Left cardiac atrium (tissue), 4 donors: ENCODE results near the gene LRIT1. TPM values are rescaled to one million over a fixed set of nuclear protein-coding genes. Genes with fewer than 3 reads are reported as not detected.

ENCODE experiments used
- ATAC-seq, 2 donors: fragments of 200-7000 bp; cut with Tn5 transposase; one replicate each; pipeline ENCODE4 v1.9.1; 2020; ENCODE audit warnings: mild to moderate bottlenecking in 2 of 2, moderate library complexity in 2 of 2
- DNase-seq: peaks from one replicate; pipeline ENCODE4 v3.0.0-alpha.2; 2020
- intact Hi-C, 2 donors: fragments of 100-400 bp; cut with DNase I; formaldehyde crosslinking; loops; one replicate each; pipeline versions ENCODE4 v1.14.1 to v1.15.1; 2022 to 2023
- total RNA-seq, 2 donors: library from RNA; stranded (reverse); fragmentation: NEBNext Ultra II Directional; extraction: Animal tissue kit (Norgen Biotek cat#: 25700); gene quantifications; one replicate each; pipeline ENCODE4 v1.2.1, GENCODE V29; 2021
- donor health status: DM: no; HTN: yes; CAD: no.
- donor health status: DM: no; HTN: yes; CAD: no; lungs with severe emphysema.
- donor health status: DM: yes; HTN: yes; CAD: no.
- donor health status: Dilated cardiomyopathy.

LRIT1 gene
- total RNA-seq, 2 donors from 2014 or later, result not detected

- intact Hi-C loops, result no loop called here
- ATAC-seq, result no peak
- no peak for DNase-seq
Observed at GRCh38 chr10:84198206-84198915, 43.0 kb downstream of the LRIT1 start.

- DNase-seq, result no peak
- intact Hi-C loops, result no loop called here
- no peak for ATAC-seq
Observed at GRCh38 chr10:84197643-84198042, 43.7 kb downstream of the LRIT1 start.

GRCh38 chr10:84196941-84197340, 44.4 kb downstream of the LRIT1 start:
- intact Hi-C loops, result no loop called here
- DNase-seq (no peak), ATAC-seq (peak; percentile 35 to 71)

GRCh38 chr10:84196083-84196482, 45.3 kb downstream of the LRIT1 start:
- intact Hi-C loops, result no loop called here
- DNase-seq, result no peak
- ATAC-seq, result no peak

- ATAC-seq, result no peak
- intact Hi-C loops, result no loop called here
Observed at GRCh38 chr10:84195044-84195830, 46.1 kb downstream of the LRIT1 start.

GRCh38 chr10:84194424-84195043, 46.8 kb downstream of the LRIT1 start, which contains the start of gene CDHR1:
CDHR1 (plus strand) TSS chr10:84194537; CDS start chr10:84194761, 224 bp downstream.
- intact Hi-C loops, result no loop called here
- DNase-seq (no peak), ATAC-seq (peak; percentile 72 to 75)

More at GRCh38 chr10:84195044-84195830, 46.1 kb downstream of the LRIT1 start:
- no peak for DNase-seq

- DNase-seq (no peak), ATAC-seq (no peak)
- intact Hi-C loops, result no loop called here
Observed at GRCh38 chr10:84193846-84194423, 47.4 kb downstream of the LRIT1 start.

- ATAC-seq, result no peak
- no peak for DNase-seq
- intact Hi-C loops, result no loop called here
Observed at GRCh38 chr10:84193327-84193726, 48.0 kb downstream of the LRIT1 start.

GRCh38 chr10:84191106-84191505, 50.2 kb downstream of the LRIT1 start:
- ATAC-seq (no peak), DNase-seq (no peak)
- intact Hi-C loops, result no loop called here

- no peak for DNase-seq
- ATAC-seq, result no peak
- intact Hi-C loops, result no loop called here
Observed at GRCh38 chr10:84190621-84191020, 50.7 kb downstream of the LRIT1 start.

GRCh38 chr10:84188815-84189214, 52.5 kb downstream of the LRIT1 start:
- intact Hi-C loops, result no loop called here
- ATAC-seq (no peak), DNase-seq (no peak)

- DNase-seq (no peak), ATAC-seq (no peak)
- intact Hi-C loops, result no loop called here
Observed at GRCh38 chr10:84185526-84186175, 55.7 kb downstream of the LRIT1 start.

GRCh38 chr10:84184517-84184916, 56.8 kb downstream of the LRIT1 start:
- ATAC-seq (no peak), DNase-seq (no peak)
- intact Hi-C loops, result no loop called here

GRCh38 chr10:84181631-84182030, 59.7 kb downstream of the LRIT1 start:
- intact Hi-C loops, result no loop called here
- DNase-seq (no peak), ATAC-seq (no peak)

Other genes with a start within 250 kb of the LRIT1 start
- 100 to 1,000 TPM; 259 to 306 TPM for gene GHITM, start 102.0 kb downstream of the LRIT1 start, total RNA-seq
- not detected for gene GPR15LG, start 67.7 kb downstream of the LRIT1 start, total RNA-seq
- 1 to 10 TPM in 1 of 2 donors, under 1 TPM in 1; 0.68 to 1.2 TPM for gene CDHR1, start 47.0 kb downstream of the LRIT1 start, total RNA-seq
- under 1 TPM in 1 of 2 donors, not detected in 1; 0.06 TPM for gene LRIT2, start 16.0 kb downstream of the LRIT1 start, total RNA-seq
- under 1 TPM in 1 of 2 donors, not detected in 1; 0.82 TPM for gene RGR, start 3.5 kb upstream of the LRIT1 start, total RNA-seq
- gene CCSER2, start 87.0 kb upstream of the LRIT1 start, total RNA-seq, result 100 to 1,000 TPM; 119 to 131 TPM